ENCODE data around the gene HDAC9. TPM values are rescaled to one million over a fixed set of nuclear protein-coding genes. Genes with fewer than 3 reads are reported as not detected.

Gene HDAC9
- polyA plus RNA-seq, 3 donors: 41.7 to 51.2 (median 44.2) TPM

DNA sequence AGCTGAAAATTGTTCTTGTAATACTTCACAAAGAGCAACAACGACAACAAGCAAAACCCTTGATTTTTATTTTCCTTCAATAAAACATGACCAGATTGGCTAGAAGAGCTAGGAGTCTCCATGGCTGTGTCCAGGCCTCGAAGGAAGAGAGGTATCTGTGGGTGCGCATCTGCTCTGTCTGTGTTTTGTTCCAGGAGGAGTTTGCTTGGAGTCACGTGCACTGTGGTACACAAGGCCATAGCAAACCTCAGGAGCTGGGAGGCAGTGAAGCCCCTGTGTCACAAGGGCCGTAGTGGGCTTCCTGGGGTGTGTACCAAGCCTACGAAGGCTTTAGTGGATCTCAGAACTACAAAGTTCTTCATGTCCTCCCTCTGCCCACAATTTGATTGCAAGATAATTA, 350.2 kb downstream of the HDAC9 start:
- peaks cover 0 to 1% (median 0%) of the 10 kb centered on the region in 3 donors for H3K27me3 Mint-ChIP-seq (ENCODE audit: low read depth in 3 of 3)
- Histone ChIP-seq H4K20me1 (ENCODE audit: insufficient read depth, low read length) (no peaks in the 10 kb centered on the region), H2AFZ (ENCODE audit: insufficient read depth, low read depth, low read length, poor library complexity, severe bottlenecking) (no peak overlapping the region), H3K79me2 (ENCODE audit: insufficient read depth, low read length) (no peaks in the 10 kb centered on the region), H3K36me3 (replicated peaks in 1 of 2; ENCODE audit: control insufficient read depth in 1 of 2, insufficient read depth in 2 of 2, low read length in 2 of 2) (no peaks in the 10 kb centered on the region), H3K27me3 (ENCODE audit: control insufficient read depth in 2 of 2, insufficient read depth in 2 of 2, low read length in 2 of 2) (no peaks in the 10 kb centered on the region), H3K4me3 (replicated peaks in 1 of 3; ENCODE audit: low read depth in 2 of 3, low read length in 3 of 3) (no peak overlapping the region), H3K4me1 (ENCODE audit: control insufficient read depth in 1 of 2, insufficient read depth in 2 of 2, low read length in 2 of 2) (no peaks in the 10 kb centered on the region), H3K9me3 (replicated peaks in 1 of 2; ENCODE audit: control insufficient read depth in 1 of 2, insufficient read depth in 1 of 2, low read length in 2 of 2) (peaks cover 0 to under 1% of the 10 kb centered on the region in 2 donors), H3K27ac (ENCODE audit: low read depth in 1 of 2, low read length in 2 of 2) (no peak overlapping the region), H3K4me2 (replicated peaks; ENCODE audit: extremely low read depth, low read length, poor library complexity, severe bottlenecking) (no peak overlapping the region), H3K9ac (ENCODE audit: insufficient read depth, low read length, poor library complexity, severe bottlenecking) (no peak overlapping the region)
- TF ChIP-seq, protein P1, sequence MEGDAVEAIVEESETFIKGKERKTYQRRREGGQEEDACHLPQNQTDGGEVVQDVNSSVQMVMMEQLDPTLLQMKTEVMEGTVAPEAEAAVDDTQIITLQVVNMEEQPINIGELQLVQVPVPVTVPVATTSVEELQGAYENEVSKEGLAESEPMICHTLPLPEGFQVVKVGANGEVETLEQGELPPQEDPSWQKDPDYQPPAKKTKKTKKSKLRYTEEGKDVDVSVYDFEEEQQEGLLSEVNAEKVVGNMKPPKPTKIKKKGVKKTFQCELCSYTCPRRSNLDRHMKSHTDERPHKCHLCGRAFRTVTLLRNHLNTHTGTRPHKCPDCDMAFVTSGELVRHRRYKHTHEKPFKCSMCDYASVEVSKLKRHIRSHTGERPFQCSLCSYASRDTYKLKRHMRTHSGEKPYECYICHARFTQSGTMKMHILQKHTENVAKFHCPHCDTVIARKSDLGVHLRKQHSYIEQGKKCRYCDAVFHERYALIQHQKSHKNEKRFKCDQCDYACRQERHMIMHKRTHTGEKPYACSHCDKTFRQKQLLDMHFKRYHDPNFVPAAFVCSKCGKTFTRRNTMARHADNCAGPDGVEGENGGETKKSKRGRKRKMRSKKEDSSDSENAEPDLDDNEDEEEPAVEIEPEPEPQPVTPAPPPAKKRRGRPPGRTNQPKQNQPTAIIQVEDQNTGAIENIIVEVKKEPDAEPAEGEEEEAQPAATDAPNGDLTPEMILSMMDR (IDR thresholded peaks at IDR 0.05): no peak
- no peak overlapping the region for H3K4me3 Mint-ChIP-seq
- no peak overlapping the region for H3K27ac Mint-ChIP-seq
- DNase-seq: no peak
- H3K4me1 Mint-ChIP-seq: no peaks in the 10 kb centered on the region
- 100% methylated on average over 3 of the region's 6 CpGs for WGBS (ENCODE audit: insufficient coverage)
- H3K36me3 Mint-ChIP-seq: no peaks in the 10 kb centered on the region
- peaks cover 0 to 5% (median 0%) of the 10 kb centered on the region in 7 donors for H3K9me3 Mint-ChIP-seq
- intact Hi-C loops (cut with micrococcal nuclease): no loop called here

DNA sequence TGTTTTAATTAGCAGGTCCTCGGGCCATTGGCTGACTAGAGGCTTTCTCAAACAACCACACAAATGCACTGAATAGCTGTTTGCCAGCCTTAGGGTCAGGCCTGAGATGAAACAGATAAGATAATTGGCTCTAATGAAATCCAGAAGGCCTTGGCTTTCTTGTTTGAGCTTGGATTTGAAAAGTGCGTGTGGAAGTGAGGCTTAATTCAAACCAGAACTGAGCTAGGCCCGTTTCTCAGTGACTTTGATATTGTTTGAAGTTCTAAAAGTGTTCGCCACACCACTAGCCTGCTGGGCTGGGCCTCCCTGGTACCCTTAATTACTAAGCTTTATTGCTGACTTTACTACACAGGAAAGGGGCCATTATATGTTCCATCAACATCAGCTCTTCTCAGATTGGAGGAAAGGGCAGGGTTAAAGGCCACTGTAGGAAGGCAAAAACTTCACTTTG, 351.2 kb downstream of the HDAC9 start:
- peaks cover 0 to 2% (median 1%) of the 10 kb centered on the region in 3 donors for H3K27me3 Mint-ChIP-seq (ENCODE audit: low read depth in 3 of 3)
- no peak overlapping the region for H3K27ac Mint-ChIP-seq
- H3K4me1 Mint-ChIP-seq: no peaks in the 10 kb centered on the region
- peaks cover 3 to 5% (median 3%) of the 10 kb centered on the region in 7 donors for H3K9me3 Mint-ChIP-seq
- TF ChIP-seq, protein P1 (IDR thresholded peaks at IDR 0.05): no peak
- H3K36me3 ChIP-seq (replicated peaks in 1 of 2; ENCODE audit: control insufficient read depth in 1 of 2, insufficient read depth in 2 of 2, low read length in 2 of 2): no peaks in the 10 kb centered on the region
- no peak overlapping the region for H3K4me3 Mint-ChIP-seq
- no peak overlapping the region for H3K9ac ChIP-seq (ENCODE audit: insufficient read depth, low read length, poor library complexity, severe bottlenecking)
- intact Hi-C loops (cut with micrococcal nuclease): no loop called here
- no peaks in the 10 kb centered on the region for H3K4me1 ChIP-seq (ENCODE audit: control insufficient read depth in 1 of 2, insufficient read depth in 2 of 2, low read length in 2 of 2)
- no peaks in the 10 kb centered on the region for H4K20me1 ChIP-seq (ENCODE audit: insufficient read depth, low read length)
- no CpG with 5 or more reads among the region's 4 CpGs for WGBS (ENCODE audit: insufficient coverage)
- no peak overlapping the region for H3K4me2 ChIP-seq (replicated peaks; ENCODE audit: extremely low read depth, low read length, poor library complexity, severe bottlenecking)
- H3K9me3 ChIP-seq (replicated peaks in 1 of 2; ENCODE audit: control insufficient read depth in 1 of 2, insufficient read depth in 1 of 2, low read length in 2 of 2): peaks cover 0 to 6% of the 10 kb centered on the region in 2 donors
- H3K27me3 ChIP-seq (ENCODE audit: control insufficient read depth in 2 of 2, insufficient read depth in 2 of 2, low read length in 2 of 2): no peaks in the 10 kb centered on the region
- DNase-seq: no peak
- H3K4me3 ChIP-seq (replicated peaks in 1 of 3; ENCODE audit: low read depth in 2 of 3, low read length in 3 of 3): no peak overlapping the region
- H3K79me2 ChIP-seq (ENCODE audit: insufficient read depth, low read length): no peaks in the 10 kb centered on the region
- H2AFZ ChIP-seq (ENCODE audit: insufficient read depth, low read depth, low read length, poor library complexity, severe bottlenecking): no peak overlapping the region
- no peak overlapping the region for H3K27ac ChIP-seq (ENCODE audit: low read depth in 1 of 2, low read length in 2 of 2)
- no peaks in the 10 kb centered on the region for H3K36me3 Mint-ChIP-seq
